ENCODE data around the gene TMEM26. TPM values are rescaled to one million over a fixed set of nuclear protein-coding genes. Genes with fewer than 3 reads are reported as not detected.

The TMEM26 gene
- total RNA-seq, 1 experiment from 2014 or later: not detected

GRCh38 chr10:61357687-61358086 lies 95.5 kb downstream of the TMEM26 start:
- DNase-seq (no peak), ATAC-seq (no peak)
- H3F3A ChIP-seq (ENCODE audit: low read length, unreplicated experiment): no peaks in the 10 kb centered on the region
- no TSS peak for BruUV-seq (replicated peaks)
- no peaks in the 10 kb centered on the region for H3K9me3 ChIP-seq (ENCODE audit: low read length)
- no peak overlapping the region for H3K27ac ChIP-seq (ENCODE audit: low read length)
- no peaks in the 10 kb centered on the region; the same call in 1 of the 2 replicates for H3K27me3 ChIP-seq (ENCODE audit: low read length)
- no peaks in the 10 kb centered on the region for H3K4me1 ChIP-seq (ENCODE audit: insufficient read depth, low read length)
- no peak overlapping the region for H3K4me3 ChIP-seq (ENCODE audit: low read length)
- no peak for TF ChIP-seq CTCF (conservative IDR thresholded peaks at IDR 0.05; ENCODE audit: low read depth, low read length)
- TF ChIP-seq EZH2phosphoT487 (IDR thresholded peaks at IDR 0.05; ENCODE audit: borderline replicate concordance, low read length): no peak
- no peak for TF ChIP-seq EZH2 (IDR thresholded peaks at IDR 0.05; ENCODE audit: low read length, unreplicated experiment)
- H2AFZ ChIP-seq (ENCODE audit: low read length): no peak overlapping the region
- H3K4me2 ChIP-seq (ENCODE audit: low read length): no peak overlapping the region
- H3K36me3 ChIP-seq (ENCODE audit: low read depth, low read length): no peaks in the 10 kb centered on the region
- H3K9ac ChIP-seq (ENCODE audit: low read length): no peak overlapping the region
- intact Hi-C loops (cut with micrococcal nuclease): no loop called here
- H3K79me2 ChIP-seq (ENCODE audit: low read length): no peaks in the 10 kb centered on the region
- POLR2A ChIA-PET (ENCODE audit: unreplicated experiment): no interaction called here
- H4K20me1 ChIP-seq (ENCODE audit: low read length): no peaks in the 10 kb centered on the region
- H3K9me2 ChIP-seq (replicated peaks; ENCODE audit: low read length): no peaks in the 10 kb centered on the region
- CTCF ChIA-PET: no interaction called here

Other genes with a start within 250 kb of the TMEM26 start
- not detected in 2 replicates for gene CABCOCO1, start 209.5 kb upstream of the TMEM26 start, total RNA-seq (2014; rRNA removed)